K562 (cell line): ENCODE measurements around the gene ZNF213. TPM values are rescaled to one million over a fixed set of nuclear protein-coding genes. Genes with fewer than 3 reads are reported as not detected.
A peak's percentile ranks its signal among the peaks of the same experiment; 100 is the strongest.

Source experiments
- ARHGAP35 ChIP-seq: fragments of 450-650 bp; IDR thresholded peaks from 2 replicates; pipeline ENCODE4 v1.6.1; 2018; ENCODE audit not compliant: partially characterized antibody
- ATF3 ChIP-seq, 2 experiments: fragments of 450-650 bp in 1 of 2; sonication (generic) in 1 of 2; formaldehyde crosslinking in 1 of 2; IDR thresholded peaks in 1 of 2; conservative IDR thresholded peaks in 1 of 2; 2 replicates each; pipeline versions ENCODE4 v1.6.1 to v1.8.1; 2016 to 2023; ENCODE audit warnings: mild to moderate bottlenecking in 2 of 2, moderate library complexity in 2 of 2, inconsistent platforms in 1 of 2, missing genetic modification reagents in 1 of 2
- CBX8 ChIP-seq: fragments of 200-600 bp; sonication (generic); IDR thresholded peaks from 2 replicates; pipeline ENCODE4 v1.6.1; 2012; ENCODE audit warnings: borderline replicate concordance, mixed run types, low read depth, mild to moderate bottlenecking, moderate library complexity, mixed read lengths, low read length, control low read depth, inconsistent platforms; ENCODE audit not compliant: poor library complexity, severe bottlenecking; ENCODE audit errors: extremely low read depth
- CHD7 ChIP-seq: fragments of 200-600 bp; sonication (generic); IDR thresholded peaks from one replicate; pipeline ENCODE4 v1.6.1; 2012; ENCODE audit warnings: mild to moderate bottlenecking, low read depth, low read length, inconsistent platforms
- FOXK1 ChIP-seq: sonication (generic); formaldehyde crosslinking; IDR thresholded peaks from 2 replicates; pipeline ENCODE4 v1.8.0; 2022; ENCODE audit warnings: missing genetic modification reagents, mild to moderate bottlenecking, borderline replicate concordance
- FOXK2 ChIP-seq, 2 experiments: fragments of 450-650 bp; IDR thresholded peaks in 1 of 2; conservative IDR thresholded peaks in 1 of 2; 2 replicates each; pipeline ENCODE4 v1.6.1; 2016; ENCODE audit warnings: low read depth in 2 of 2, mild to moderate bottlenecking in 1 of 2
- MTA3 ChIP-seq: fragments of 450-650 bp; formaldehyde crosslinking; IDR thresholded peaks from 2 replicates; pipeline ENCODE4 v1.6.1; 2017; ENCODE audit warnings: mild to moderate bottlenecking, borderline replicate concordance
- POLR3G ChIP-seq: IDR thresholded peaks from 2 replicates; pipeline ENCODE4 v1.6.1; 2011; ENCODE audit not compliant: insufficient read length, insufficient replicate concordance; ENCODE audit errors: extremely low read depth
- SMARCC2 ChIP-seq: fragments of 450-650 bp; IDR thresholded peaks from 2 replicates; pipeline ENCODE4 v1.6.1; 2017; ENCODE audit warnings: antibody characterized with exemption, moderate library complexity, mild to moderate bottlenecking, low read depth
- TEAD2 ChIP-seq: fragments of 450-650 bp; IDR thresholded peaks from 2 replicates; pipeline ENCODE4 v1.6.1; 2016; ENCODE audit warnings: missing genetic modification characterization, control low read depth, missing compliant biosample characterization
- ZBTB1 ChIP-seq: sonication (generic); formaldehyde crosslinking; IDR thresholded peaks from 2 replicates; pipeline ENCODE4 v1.8.1; 2023; ENCODE audit warnings: missing genetic modification reagents, low read depth, mild to moderate bottlenecking, borderline replicate concordance
- ZNF121 ChIP-seq: sonication (generic); formaldehyde crosslinking; conservative IDR thresholded peaks from 2 replicates; pipeline ENCODE4 v1.8.0; 2022; ENCODE audit warnings: missing genetic modification reagents
- ZNF175 ChIP-seq: fragments of 200-800 bp; sonication (Bioruptor generic); IDR thresholded peaks from 2 replicates; pipeline ENCODE4 v1.6.1; 2016; ENCODE audit warnings: low read depth, mild to moderate bottlenecking, missing genetic modification characterization, missing compliant biosample characterization
- ZNF79 ChIP-seq: fragments of 250-450 bp; sonication (Bioruptor Pico); IDR thresholded peaks from 2 replicates; pipeline ENCODE4 v1.4.0; 2020; ENCODE audit warnings: low read depth, mild to moderate bottlenecking, moderate library complexity
- polyA plus RNA-seq, 8 experiments: library from polyadenylated mRNA; depleted of rRNA in 4 of 8; stranded (reverse) in 5 of 8; unstranded in 3 of 8; fragments of >200 nt; fragmentation: Nextera tagmentation in 2 of 8; fragmentation: Illumina TruSeq in 1 of 8; extraction: Ambion mirVana in 2 of 8; extraction: Trizol in 1 of 8; gene quantifications; 2 replicates each; pipeline versions ENCODE4 v1.2.1 to v1.2.3, GENCODE V29; 2011 to 2014; ENCODE audit warnings: inconsistent platforms in 1 of 8, missing spikeins in 1 of 8
- total RNA-seq, 7 experiments: library from RNA; depleted of rRNA in 6 of 7; stranded (reverse); fragments of >200 nt in 6 of 7; fragmentation: Illumina TruSeq in 2 of 7; extraction: Trizol in 2 of 7; gene quantifications; 2 replicates each; pipeline versions ENCODE4 v1.2.1 to v1.2.3, GENCODE V29; 2011 to 2021; ENCODE audit warnings: low replicate concordance in 1 of 7

The ZNF213 gene
- total and polyA plus RNA-seq, 9 of the 15 experiments (the other 6 are each of a cell fraction or from before 2014, with no cell fraction given), result 0.49 to 10.0 (median 1.8) TPM

- TF ChIP-seq CHD7 (no peak), CBX8 (no peak), TEAD2 (tag) (no peak), ZBTB1 (CRISPR knock-in tag) (no peak), ZNF175 (no peak), ZNF121 (CRISPR knock-in tag) (no peak), ARHGAP35 (no peak), MTA3 (peak; percentile 16; the same call in 1 of the 2 replicates), POLR3G (no peak), FOXK2 (conservative IDR thresholded peaks at IDR 0.05 in 1 of 2, IDR thresholded peaks at IDR 0.05 in 1 of 2; ENCODE audit: low read depth in 2 of 2) (no peak), ZNF79 (CRISPR knock-in tag) (no peak), FOXK1 (no peak; the same call in 1 of the 2 replicates), SMARCC2 (no peak), ATF3 (IDR thresholded peaks at IDR 0.05) (no peak), ATF3 (CRISPR knock-in tag; conservative IDR thresholded peaks at IDR 0.05) (no peak)
Observed at GRCh38 chr16:3182608-3183444, 48.0 kb downstream of the ZNF213 start (continued).
